Measurements from ENCODE around the gene HOXA2.

Gene HOXA2

GRCh38 chr7:27111042-27111750 lies 8.7 kb upstream of the HOXA2 start:
- DNase-seq: no peak

GRCh38 chr7:27110186-27111031 lies 7.9 kb upstream of the HOXA2 start:
- no peak for DNase-seq

- no peak for DNase-seq
Observed at GRCh38 chr7:27109466-27110185, 7.1 kb upstream of the HOXA2 start.

GRCh38 chr7:27108390-27109127 lies 6.1 kb upstream of the HOXA2 start:
- DNase-seq: no peak

GRCh38 chr7:27107391-27108381 lies 5.2 kb upstream of the HOXA2 start:
- no peak for DNase-seq

- DNase-seq: no peak
Observed at GRCh38 chr7:27106901-27107240, 4.4 kb upstream of the HOXA2 start.

GRCh38 chr7:27106181-27106900 lies 3.9 kb upstream of the HOXA2 start:
- no peak for DNase-seq

- DNase-seq: no peak
Observed at GRCh38 chr7:27105301-27106031, 3.0 kb upstream of the HOXA2 start.

- DNase-seq: no peak
Observed at GRCh38 chr7:27104341-27105058, 2.0 kb upstream of the HOXA2 start.

- DNase-seq: no peak
Observed at GRCh38 chr7:27103489-27104226, 1.2 kb upstream of the HOXA2 start.

- no peak for DNase-seq
Observed at GRCh38 chr7:27101957-27102580, 414 bp downstream of the HOXA2 start.

- no peak for DNase-seq
Observed at GRCh38 chr7:27101171-27101956, 1.1 kb downstream of the HOXA2 start.

- DNase-seq: no peak
Observed at GRCh38 chr7:27100694-27101170, 1.8 kb downstream of the HOXA2 start.

- DNase-seq: no peak
Observed at GRCh38 chr7:27099453-27100370, 2.8 kb downstream of the HOXA2 start.

GRCh38 chr7:27098578-27099451 lies 3.7 kb downstream of the HOXA2 start:
- no peak for DNase-seq
